ENCODE measurements around the gene TCF4.

Gene TCF4

GRCh38 chr18:55404832-55405465, 183.0 kb downstream of the TCF4 start:
- no peak for ATAC-seq
- TF ChIP-seq CREB5 (CRISPR knock-in tag; IDR thresholded peaks at IDR 0.05; ENCODE audit: low read depth) = no peak
- TF ChIP-seq TOX (CRISPR knock-in tag; IDR thresholded peaks at IDR 0.05; ENCODE audit: borderline replicate concordance) = no peak
- TF ChIP-seq BACH2 (CRISPR knock-in tag; IDR thresholded peaks at IDR 0.05; ENCODE audit: borderline replicate concordance) = no peak
- TF ChIP-seq CSDC2 (CRISPR knock-in tag; IDR thresholded peaks at IDR 0.05) = no peak
- no peak for TF ChIP-seq ZNF8 (CRISPR knock-in tag; IDR thresholded peaks at IDR 0.05)
- TF ChIP-seq PPARA (CRISPR knock-in tag; IDR thresholded peaks at IDR 0.05; ENCODE audit: borderline replicate concordance) = no peak
- TF ChIP-seq CSRNP3 (CRISPR knock-in tag; IDR thresholded peaks at IDR 0.05) = no peak
- no peak for TF ChIP-seq TCF4 (CRISPR knock-in tag; IDR thresholded peaks at IDR 0.05; ENCODE audit: borderline replicate concordance)

DNA sequence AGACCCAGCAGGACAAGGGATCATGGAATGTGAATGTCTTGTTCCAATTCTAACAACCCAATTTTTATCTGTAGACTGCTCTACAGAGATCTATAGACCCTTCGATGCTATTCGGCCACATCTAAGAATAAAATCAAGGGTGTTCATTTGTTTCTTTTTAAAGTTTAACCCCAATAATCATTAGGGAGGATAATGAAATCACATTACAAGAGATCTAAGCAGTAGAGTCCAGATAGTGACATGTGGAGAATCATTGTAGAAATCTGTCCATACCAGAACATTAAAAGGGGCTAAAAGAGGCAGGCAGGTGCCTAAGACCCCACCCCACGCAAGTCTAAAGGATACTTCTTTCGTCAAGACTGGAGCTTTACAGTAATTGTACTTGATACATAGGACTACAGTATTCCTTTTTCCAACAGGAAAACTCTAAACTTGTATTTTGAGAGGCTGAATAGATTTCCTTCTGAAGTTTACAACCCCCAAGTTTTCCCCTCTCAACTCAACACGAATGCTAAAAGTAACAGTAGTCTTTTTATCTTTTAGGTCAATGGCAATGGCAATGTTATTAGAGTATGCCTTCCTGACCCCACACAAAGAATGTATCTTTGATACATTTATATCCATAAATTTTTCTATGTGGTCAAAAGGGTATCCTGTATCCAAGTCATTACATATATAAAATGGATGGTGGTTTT, 183.7 kb downstream of the TCF4 start:
- ATAC-seq = no peak
- TF ChIP-seq ZNF70 (CRISPR knock-in tag; IDR thresholded peaks at IDR 0.05) (peak; percentile 88), RARB (CRISPR knock-in tag; IDR thresholded peaks at IDR 0.05) (no peak)

- TF ChIP-seq ZC3H10 (CRISPR knock-in tag; IDR thresholded peaks at IDR 0.05) (no peak), GLIS3 (CRISPR knock-in tag; IDR thresholded peaks at IDR 0.05) (no peak), ISL1 (CRISPR knock-in tag; IDR thresholded peaks at IDR 0.05) (no peak), BACH2 (CRISPR knock-in tag; IDR thresholded peaks at IDR 0.05; ENCODE audit: borderline replicate concordance) (no peak), CSRNP3 (CRISPR knock-in tag; IDR thresholded peaks at IDR 0.05) (no peak), TCF4 (CRISPR knock-in tag; IDR thresholded peaks at IDR 0.05; ENCODE audit: borderline replicate concordance) (no peak), PPARA (CRISPR knock-in tag; IDR thresholded peaks at IDR 0.05; ENCODE audit: borderline replicate concordance) (no peak), ZNF70 (CRISPR knock-in tag; IDR thresholded peaks at IDR 0.05) (no peak), OSR1 (CRISPR knock-in tag; IDR thresholded peaks at IDR 0.05) (no peak), TSHZ2 (CRISPR knock-in tag; IDR thresholded peaks at IDR 0.05) (no peak), CREB5 (CRISPR knock-in tag; IDR thresholded peaks at IDR 0.05; ENCODE audit: low read depth) (no peak), CSDC2 (CRISPR knock-in tag; IDR thresholded peaks at IDR 0.05) (no peak), ZNF565 (CRISPR knock-in tag; conservative IDR thresholded peaks at IDR 0.05; ENCODE audit: low read depth) (no peak), TOX (CRISPR knock-in tag; IDR thresholded peaks at IDR 0.05; ENCODE audit: borderline replicate concordance) (no peak), SNAI2 (CRISPR knock-in tag; IDR thresholded peaks at IDR 0.05) (no peak)
- TF ChIP-seq, protein P1, sequence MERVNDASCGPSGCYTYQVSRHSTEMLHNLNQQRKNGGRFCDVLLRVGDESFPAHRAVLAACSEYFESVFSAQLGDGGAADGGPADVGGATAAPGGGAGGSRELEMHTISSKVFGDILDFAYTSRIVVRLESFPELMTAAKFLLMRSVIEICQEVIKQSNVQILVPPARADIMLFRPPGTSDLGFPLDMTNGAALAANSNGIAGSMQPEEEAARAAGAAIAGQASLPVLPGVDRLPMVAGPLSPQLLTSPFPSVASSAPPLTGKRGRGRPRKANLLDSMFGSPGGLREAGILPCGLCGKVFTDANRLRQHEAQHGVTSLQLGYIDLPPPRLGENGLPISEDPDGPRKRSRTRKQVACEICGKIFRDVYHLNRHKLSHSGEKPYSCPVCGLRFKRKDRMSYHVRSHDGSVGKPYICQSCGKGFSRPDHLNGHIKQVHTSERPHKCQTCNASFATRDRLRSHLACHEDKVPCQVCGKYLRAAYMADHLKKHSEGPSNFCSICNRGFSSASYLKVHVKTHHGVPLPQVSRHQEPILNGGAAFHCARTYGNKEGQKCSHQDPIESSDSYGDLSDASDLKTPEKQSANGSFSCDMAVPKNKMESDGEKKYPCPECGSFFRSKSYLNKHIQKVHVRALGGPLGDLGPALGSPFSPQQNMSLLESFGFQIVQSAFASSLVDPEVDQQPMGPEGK (CRISPR knock-in tag; IDR thresholded peaks at IDR 0.05; ENCODE audit: borderline replicate concordance) = no peak
- ATAC-seq = no peak
Measured at GRCh38 chr18:55403421-55403949, 184.5 kb downstream of the TCF4 start.

Data from SK-N-SH treated with all-trans-retinoic acid at 6 μM for 48 hours (cell line).